NCI-H345 (cell line): ENCODE measurements around the gene TLCD3A.
"Not testable (repeated sequence)": the region's sequence is repeated elsewhere in the genome, so short reads cannot be mapped to it uniquely, and the experiment has no call there.

Source experiments
- DNase-seq: peaks from one replicate; lab custom pipeline; 2025; lab: John Stamatoyannopoulos, UW

The TLCD3A gene

DNA sequence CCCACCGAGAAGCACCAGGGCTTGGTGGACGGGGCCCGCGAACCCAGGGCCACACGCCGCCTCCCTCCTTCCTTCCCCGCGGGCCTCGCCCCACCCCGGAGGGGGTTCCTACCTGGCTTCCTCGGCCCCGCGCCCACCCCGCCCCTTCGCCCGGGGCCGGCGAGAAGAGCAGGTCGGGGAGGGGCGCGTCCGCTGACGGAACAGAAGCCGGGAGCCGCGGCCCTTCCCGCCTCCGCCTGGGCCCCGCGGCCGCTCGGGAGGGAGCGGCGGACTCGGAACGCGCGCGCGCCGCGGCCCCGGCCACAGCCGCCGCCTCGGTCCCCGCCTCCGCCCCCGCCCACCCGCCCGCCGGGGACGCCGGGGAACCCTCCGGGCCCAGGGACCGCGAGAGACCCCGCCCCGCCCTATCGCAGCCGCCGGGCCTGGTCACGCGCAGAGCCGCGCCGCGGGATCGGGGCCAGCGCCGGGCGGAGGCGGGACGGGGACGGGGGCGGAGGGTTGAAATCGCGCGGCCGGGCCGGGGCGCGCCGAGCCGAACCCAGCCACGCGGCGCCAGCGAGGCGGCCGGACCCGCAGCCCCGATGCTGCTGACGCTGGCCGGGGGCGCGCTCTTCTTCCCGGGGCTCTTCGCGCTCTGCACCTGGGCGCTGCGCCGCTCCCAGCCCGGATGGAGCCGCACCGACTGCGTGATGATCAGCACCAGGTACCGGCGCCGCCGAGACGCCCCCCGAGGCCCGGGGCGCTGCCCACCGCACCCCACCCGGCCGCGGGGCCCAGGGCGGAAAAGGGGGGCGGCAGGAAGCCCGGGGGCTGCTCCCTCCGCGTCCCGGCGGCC is at the start of gene TLCD3A:
TLCD3A (plus strand) TSS at position 530 of the 835 bp plus-strand sequence; CDS start at position 582, 52 bp downstream.
- DNase-seq: peak; percentile 36

GRCh38 chr17:683040-683439 is 49.4 kb upstream of the TLCD3A start:
- DNase-seq: no peak

DNA sequence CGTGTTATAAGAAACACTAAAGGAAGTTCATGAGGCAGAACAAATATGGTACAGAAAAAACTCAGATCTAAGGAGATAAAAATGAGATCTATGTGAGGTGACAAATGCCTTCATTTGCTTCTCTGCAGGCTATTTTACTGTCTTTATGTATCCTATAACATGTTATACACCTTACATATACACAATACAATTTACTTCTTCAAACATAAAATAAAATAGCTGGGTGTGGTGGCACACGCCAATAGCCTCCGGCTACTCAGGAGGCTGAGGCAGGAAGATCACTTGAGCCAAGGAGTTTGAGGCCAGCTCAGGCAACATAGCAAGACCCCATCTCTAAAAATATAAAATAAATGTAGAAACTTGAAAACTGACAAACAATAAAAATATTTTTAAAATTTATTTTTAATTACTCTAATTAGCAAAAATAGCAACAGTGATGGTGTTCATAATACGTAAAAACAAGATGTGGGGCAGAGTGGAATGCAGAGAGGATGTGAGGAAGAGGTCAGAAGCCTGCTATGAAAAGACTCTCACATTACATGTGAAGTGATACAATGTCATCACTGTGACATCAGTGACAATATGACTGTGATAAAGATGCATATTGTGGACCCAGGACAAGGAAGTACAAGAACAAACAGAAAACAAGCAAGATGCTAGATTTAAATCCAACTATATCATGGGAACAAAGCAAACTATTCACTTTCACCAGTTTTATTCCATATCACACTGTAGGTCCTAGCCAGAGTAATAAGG is 48.7 kb upstream of the TLCD3A start:
- DNase-seq: no peak

DNA sequence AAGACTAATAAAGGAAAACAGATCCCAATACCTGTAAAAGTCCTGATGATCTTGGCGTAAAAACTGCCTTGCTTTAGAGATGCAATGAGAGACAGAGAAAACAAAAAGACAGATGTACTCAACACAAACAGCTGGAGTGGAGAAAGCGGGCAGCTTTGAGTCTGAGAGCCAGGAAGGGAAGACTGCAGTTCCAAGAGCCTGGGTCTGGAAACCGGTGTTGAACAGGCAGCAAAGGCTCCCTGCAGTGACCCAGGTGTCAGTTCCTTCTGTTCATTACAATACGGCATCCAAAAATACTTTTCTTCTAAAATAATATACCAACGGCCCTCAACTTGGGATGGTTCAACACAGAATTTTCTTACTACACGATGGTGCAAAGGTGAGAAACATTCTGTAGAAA is 47.4 kb upstream of the TLCD3A start:
- no peak for DNase-seq

DNA sequence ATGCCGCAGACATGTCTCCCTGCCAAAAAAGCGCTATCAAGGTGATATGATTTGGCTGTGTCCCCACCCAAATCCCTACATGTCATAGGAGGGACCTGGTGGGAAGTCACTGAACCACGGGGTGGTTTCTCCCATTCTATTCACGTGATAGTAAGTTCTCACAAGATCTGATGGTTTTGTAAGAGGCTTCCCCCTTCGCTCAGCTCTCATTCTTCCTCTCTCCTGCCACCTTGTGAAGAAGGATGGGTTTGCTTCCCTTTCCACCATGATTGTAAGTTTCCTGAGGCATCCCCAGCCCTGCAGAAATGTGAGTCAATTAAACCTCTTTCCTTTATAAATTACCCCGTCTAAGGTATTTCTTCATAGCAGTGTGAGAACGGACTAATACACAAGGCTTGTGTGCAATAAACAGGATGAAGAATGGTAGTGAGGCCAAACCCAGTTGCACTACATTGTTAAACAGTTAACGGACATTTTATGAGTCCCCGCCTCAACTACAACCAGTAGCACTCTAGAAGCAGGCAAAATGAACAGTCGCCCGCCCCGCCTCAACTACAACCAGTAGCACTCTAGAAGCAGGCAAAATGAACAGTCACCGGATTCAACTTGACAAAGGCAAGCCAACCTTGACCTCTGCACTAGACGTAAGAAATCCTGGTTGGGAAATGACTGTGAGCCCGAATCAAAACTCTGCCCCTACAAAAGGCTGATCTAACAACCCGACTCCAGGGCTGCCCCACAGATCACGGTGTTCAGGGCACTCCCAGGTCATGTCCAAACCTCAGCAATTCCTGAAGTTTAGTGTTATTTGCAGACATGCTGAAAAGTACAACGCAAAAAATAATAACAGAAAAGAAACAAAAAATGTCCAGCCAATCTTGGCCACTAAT is 44.1 kb upstream of the TLCD3A start:
- no peak for DNase-seq

DNA sequence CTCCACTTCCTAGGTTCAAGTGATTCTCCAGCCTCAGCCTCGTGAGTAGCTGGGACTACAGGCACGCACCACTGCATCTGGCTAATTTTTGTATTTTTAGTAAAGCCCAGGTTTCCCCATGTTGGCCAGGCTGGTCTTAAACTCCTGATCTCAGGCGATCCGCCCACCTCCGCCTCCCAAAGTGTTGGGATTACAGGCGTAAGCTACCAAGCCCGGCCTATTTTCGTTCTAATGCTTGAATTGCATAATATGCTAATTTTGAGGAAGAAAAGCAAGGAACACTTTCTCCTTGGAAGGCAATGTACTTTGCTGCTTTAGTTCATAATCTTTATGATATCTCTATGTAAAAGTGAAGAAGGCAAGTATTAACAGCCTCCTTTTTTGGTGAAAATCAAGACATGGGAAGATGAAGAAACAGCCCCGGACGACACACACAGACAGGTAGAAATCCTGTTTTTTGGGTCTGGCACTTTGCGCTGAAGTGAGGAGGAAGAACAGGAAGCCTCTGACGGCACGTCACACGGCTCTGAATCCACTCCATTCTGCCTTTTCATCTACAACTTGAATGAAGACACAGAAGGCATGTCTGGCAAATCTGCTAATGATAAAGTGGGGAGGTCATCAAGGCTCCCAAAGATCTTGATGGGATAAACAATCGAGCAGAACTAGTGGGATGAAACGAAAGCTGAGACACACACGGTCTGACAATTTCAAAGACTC is 42.7 kb upstream of the TLCD3A start:
- no peak for DNase-seq

- no peak for DNase-seq
Measured at GRCh38 chr17:690361-690760, 42.0 kb upstream of the TLCD3A start.

GRCh38 chr17:691423-691822 is 41.0 kb upstream of the TLCD3A start:
- DNase-seq: no peak

DNA sequence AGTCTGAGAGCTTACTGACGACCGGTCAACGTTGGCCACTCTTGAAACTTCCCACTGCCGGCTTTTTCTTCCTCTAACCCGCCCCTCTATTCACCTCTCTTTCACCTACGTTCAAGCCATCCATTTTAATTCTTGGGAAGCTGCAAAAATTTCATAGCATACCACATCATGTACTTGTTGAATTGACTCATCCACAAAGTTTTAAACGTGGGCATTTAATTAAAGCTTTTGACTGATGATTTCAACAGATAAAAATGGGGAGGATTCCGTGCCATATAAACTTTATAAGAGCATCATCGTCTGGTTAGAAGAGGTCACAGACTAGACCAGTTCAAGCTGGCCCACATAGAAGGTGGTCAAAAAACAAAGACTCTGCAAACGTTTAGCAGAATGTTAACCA is 40.3 kb upstream of the TLCD3A start:
- no peak for DNase-seq

GRCh38 chr17:693791-694638 is 38.4 kb upstream of the TLCD3A start:
- DNase-seq: no peak

GRCh38 chr17:696369-696768 is 36.0 kb upstream of the TLCD3A start:
- DNase-seq: no peak

DNA sequence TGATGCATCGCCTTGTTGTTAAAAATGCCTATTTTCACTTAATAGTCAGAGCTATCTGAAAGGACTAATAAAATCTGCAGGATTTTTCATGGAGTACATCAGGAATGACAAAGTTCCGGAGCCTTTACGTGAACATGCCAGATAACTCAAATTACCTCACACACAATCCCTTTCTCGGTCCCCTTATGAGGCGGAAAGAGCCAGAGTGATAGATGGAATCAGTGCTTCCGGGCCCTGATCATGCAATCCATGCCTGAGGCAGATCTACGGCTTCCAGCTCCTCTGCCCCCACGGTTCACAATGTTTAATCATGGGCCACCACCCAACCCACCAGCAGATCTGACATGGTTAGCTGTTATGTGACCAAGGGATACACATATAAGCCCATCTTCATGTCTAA is 34.7 kb upstream of the TLCD3A start:
- DNase-seq: no peak

GRCh38 chr17:698096-698495 is 34.3 kb upstream of the TLCD3A start:
- not testable (repeated sequence) for DNase-seq

GRCh38 chr17:699345-699744 is 33.1 kb upstream of the TLCD3A start:
- DNase-seq: no peak

GRCh38 chr17:700504-701094 is 31.8 kb upstream of the TLCD3A start:
- peak; percentile 0 for DNase-seq

- no peak for DNase-seq
Measured at GRCh38 chr17:703081-703875, 29.1 kb upstream of the TLCD3A start.

DNA sequence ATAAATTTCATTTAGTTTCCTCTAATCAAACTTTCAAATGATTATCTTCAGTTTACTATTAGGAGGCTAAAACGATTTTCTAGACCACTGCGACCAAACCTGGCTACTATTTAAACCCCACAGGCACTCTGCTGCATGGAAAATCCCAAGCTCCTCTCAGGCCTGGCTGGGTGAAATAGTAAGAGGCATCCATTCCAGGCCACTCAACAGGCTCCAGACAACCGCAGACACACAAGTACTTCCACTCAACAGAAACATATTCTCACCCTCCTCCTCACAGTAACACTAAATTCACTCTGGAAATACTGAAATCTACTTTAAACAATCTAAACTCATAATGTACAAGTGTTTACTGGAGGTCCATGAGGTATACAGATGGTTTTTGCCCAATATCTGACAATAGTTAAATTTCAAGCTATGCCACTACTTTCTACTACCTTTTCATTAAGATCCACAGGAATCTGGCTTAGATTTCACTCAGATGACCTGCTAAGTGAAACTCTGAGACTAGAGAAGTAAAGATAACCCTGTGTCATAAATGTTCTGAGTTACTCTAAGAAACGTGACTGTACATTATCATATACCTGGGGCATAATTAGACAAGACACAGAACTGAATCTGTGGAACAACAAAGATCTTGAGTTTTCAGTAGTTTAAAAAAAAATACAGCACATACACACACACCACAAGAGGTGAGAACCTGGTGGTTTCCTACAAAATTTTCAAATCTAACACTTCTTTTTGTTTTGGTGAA is 28.1 kb upstream of the TLCD3A start:
- DNase-seq: no peak

GRCh38 chr17:705011-705410 is 27.4 kb upstream of the TLCD3A start:
- no peak for DNase-seq

DNA sequence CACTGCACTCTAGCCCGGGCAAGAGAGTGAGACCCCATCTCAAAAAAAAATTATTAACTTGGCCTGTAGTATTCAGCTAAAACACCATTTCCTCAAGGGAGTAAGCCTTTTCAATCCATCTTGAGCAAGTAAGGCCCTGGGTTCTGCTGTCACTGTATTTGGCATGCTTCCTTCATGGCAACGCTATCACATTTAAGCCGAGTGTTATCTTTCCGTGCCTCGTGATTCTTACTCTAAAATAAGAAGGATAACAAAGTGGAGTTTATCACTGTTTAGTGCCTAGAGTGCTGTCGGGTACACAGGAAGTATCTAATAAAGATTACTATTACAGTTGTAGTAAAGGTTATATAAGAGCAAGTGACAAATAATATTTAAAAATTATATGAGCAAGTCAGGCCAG is 26.5 kb upstream of the TLCD3A start:
- no peak for DNase-seq
